GM19240 (cell line): ENCODE results near the gene NRARP.

Experiments
- DNase-seq: peaks from one replicate; pipeline ENCODE4 v3.0.0; 2011; ENCODE audit warnings: low spot score; ENCODE audit not compliant: insufficient read length

The NRARP gene

GRCh38 chr9:137277329-137278041, 24.6 kb downstream of the NRARP start, which contains the start of gene TOR4A:
TOR4A (plus strand) TSS chr9:137277726; CDS start chr9:137278690, 964 bp downstream.
- peak; percentile 94 for DNase-seq

DNA sequence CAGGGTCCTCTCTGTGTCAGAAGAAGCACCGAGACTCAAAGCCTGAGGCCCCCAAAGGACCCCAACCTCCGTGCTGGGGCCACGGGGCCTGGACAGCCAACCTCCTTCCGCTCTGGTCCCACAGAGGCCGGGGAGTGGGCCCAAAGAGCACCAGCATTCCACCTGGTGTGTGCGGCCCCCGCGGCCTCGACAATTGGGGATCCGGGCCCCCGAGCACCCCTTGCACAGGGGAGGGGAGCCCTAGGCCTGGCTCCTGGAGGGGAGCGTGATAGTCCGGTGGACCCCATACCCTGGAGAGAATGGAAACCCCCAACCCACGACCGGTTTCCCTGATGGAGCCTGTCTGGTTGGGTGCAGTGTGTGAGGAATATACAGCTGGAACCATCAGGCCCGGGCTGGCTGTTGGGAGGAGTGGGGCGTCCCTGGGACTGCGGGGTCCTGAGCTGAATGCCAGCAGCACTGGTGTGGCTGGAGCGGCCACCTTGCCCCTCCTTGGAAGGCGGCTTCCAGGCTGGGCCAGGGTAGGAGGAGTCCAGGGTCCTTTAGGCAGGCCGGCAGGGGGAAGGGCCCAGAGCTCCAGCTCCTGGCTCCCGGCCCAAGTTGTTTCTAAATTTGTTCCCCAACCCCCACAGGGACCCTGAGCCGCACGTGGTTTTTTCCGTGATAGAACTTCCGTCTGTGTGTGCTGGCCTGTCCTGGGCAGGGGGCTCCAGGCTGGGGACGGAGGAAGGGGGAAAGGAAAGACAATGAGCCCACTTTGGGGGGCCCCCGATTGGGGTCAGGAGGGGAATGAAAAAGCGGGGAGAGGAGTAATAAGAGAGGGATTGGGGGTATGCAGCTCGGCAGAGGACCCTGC, 25.4 kb downstream of the NRARP start:
- no peak for DNase-seq

DNA sequence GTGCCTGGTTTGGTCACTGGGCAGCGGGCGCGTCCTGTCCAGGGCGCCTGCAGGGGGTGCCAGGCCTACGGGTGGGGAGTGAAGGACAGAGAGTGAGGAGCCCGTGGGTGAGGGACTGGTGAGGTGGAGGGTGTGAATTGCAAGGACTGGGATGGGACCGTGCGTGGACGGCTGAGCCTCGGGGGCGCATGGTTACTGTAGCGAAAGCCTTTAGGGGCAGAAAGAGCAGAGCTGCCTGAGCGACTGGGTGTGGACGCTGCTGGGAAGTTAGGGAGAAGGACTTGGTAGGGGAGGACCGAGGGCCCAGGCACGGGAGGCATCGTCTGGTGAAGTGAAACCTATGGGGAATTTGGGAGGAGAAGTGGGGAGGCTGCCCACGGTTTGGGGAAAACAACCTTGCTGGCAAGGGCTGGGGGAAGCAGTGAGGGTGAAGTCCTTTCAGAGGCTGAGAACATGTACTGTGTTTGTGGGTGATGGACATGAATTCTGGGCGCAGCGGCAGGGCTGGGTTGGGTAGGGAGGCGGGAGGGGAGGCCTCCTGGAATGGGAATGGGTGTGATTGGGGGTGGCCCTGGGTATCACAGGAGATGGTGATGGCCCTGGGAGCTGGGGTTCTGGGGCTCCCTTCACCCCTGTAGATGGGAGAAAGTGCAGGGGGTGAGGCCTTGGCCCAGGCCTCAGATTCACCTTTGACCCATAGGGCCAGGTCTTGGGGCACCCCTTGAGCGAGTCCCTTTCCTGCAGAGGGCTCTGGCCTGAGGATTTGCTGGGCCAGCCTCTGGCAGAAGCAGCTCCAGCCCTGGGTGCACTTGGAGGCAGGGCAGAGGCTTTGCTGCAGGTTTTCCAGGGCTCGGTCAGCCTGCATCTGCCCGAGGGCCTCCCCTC, 26.2 kb downstream of the NRARP start:
- no peak for DNase-seq

- DNase-seq = no peak
Observed at GRCh38 chr9:137275203-137275587, 26.9 kb downstream of the NRARP start.

- DNase-seq = no peak
Observed at GRCh38 chr9:137273611-137274320, 28.3 kb downstream of the NRARP start.

- no peak for DNase-seq
Observed at GRCh38 chr9:137273095-137273490, 29.0 kb downstream of the NRARP start.

- DNase-seq = no peak
Observed at GRCh38 chr9:137272241-137273094, 29.6 kb downstream of the NRARP start.

DNA sequence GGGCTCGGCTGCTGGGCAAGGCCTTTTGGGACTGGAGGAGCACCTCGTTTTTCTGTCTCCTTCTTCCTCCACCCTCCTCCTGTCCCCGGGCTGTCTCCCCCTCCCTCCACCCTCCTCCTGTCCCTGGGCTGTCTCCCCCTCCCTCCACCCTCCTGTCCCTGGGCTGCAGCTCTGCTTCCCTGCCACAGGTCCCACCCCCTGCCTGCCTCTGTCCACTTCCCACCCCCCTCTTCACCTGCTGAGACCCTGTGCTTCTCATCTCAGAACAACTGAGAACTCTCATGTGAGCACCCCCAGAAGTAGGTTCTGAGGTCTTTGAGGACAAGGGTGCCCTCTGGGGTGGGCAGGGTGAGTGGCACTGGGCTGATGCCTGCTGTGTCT, 30.4 kb downstream of the NRARP start:
- no peak for DNase-seq

DNA sequence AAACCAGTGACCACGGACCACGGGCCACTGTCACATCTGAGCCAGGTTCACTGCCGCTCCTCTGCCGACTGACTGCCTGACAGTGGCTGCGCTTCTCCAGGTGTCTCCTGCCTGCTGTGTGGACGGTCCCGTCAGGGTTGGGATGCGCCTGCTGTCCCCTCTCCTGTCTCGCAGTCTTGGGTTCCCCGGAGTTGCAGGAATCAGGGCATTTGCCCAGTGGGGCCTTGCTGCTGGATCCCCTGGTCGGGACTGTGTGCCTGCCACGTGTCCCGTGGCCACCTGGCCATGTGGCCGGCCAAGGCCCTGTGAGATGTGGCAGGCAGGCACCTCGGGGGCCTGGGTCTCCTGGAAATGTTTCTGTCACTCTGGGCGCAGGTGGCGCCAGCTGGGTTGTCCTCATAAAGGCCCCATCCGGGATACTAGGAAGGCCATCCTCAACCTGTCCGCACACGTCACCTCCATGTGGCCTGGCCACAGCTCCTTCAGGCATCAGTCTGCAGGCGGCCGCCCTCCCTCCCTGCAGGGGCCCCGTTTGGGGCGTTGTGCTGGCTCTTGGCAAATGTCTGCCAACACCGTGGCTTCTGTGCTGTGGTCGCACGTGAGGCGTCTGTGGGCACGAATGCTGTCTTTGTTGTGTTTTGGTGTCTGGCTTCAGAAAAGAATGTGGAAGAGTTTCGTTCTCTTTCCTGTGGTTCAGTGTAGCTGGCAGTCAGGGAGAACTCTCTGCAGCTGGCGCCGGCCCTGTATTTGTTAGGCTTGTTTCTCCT, 31.0 kb downstream of the NRARP start:
- no peak for DNase-seq

DNA sequence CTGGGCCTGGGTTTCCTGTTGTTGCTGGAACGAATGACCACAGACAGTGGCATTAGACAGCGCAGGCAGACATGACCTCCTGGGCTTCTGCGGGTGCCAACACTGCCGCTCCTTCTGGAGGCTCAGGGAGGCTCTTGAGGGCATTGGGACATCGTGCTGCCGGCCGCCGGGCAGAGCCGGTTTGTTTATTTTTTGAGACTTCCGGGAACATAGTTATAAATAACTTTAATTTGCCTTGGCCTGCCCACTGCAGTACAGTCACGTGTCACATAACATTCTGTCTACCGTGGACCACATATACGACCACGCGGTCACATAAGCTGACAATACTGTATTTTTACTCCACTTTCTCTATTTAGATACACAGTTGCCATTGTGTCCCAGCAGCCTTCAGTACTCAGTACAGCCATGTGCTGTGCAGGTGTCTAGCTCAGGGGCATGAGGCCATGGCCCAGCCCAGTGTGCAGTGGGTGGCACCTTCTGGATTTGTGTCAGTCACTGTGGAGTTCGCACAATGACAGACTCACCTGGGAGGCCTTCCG, 32.8 kb downstream of the NRARP start:
- DNase-seq = no peak

DNA sequence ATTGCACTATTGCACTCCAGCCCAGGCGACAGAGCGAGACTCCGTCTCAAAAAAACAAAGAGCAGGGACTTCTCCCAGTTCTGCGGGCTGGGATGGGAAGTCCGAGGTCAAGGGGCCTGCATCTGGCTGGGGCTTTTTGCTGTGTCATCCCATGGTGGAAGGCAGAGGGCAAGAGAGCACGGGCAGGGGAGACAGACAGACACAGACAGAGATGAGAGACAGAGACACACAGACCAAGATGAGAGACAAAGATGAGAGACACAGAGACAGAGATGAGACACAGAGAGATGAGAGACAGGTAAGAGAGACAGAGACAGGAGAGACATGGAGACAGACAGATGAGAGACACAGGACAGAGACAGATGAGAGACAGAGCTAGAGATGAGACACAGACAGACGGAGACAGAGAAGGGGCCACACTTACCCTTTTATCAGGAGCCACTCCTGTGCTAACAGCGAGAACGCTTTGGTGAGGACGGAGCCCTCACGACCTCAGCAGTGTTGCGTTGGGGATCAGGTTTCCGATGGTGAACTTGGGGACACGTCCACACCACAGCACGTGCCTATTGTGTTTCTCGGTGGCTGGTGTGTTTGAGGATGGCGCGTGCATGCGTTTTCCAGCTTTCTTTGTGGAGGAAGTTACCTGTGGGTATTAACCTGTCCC, 33.4 kb downstream of the NRARP start:
- DNase-seq = no peak

- DNase-seq = no peak
Observed at GRCh38 chr9:137267933-137268355, 34.1 kb downstream of the NRARP start.

GRCh38 chr9:137266585-137267453, 35.3 kb downstream of the NRARP start:
- DNase-seq = no peak

DNA sequence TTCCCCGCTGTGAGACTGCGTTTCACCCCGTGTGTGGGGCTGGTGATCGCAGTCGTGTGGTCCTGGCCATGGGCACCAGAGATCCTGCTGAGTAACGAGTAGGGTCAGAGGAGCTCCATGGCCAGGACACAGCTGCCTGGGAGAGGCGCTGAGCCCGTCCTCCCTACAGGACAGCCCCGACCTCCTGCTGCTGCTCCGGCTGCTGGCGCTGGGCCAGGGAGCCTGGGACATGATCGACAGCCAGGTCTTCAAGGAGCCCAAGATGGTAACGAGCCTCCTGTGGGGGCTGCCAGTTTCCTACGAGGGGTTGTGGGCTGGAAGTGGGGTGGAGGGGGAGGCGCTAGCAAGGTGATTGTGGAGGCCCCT, 35.9 kb downstream of the NRARP start:
- no peak for DNase-seq

DNA sequence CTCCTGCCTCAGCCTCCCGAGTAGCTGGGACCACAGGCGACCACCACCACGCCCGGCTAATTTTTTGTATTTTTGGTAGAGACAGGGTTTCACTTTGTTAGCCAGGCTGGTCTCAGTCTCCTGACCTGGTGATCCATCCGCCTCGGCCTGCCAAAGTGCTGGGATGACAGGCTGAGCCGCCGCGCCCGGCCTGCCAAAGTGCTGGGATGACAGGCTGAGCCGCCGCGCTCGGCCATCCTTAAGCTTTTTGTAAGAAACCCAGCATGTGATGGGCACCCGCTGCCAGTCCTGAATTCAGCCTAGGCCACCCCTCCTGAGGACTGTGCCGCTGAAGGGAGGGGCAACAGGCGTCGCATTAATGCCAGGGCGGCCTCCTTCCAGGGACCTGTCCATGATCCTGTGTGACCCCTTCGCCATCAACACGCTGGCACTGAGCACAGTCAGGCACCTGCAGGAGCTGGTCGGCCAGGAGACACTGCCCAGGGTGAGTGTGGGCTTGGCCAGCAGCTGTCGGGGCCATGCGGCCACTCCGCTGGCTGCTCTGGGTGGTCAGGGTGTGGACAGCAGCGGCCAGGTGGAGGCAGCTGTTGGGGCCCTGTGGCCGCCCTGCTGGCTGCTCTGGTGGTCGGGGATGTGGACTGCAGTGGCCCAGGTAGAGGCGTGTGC, 36.4 kb downstream of the NRARP start:
- no peak for DNase-seq

DNA sequence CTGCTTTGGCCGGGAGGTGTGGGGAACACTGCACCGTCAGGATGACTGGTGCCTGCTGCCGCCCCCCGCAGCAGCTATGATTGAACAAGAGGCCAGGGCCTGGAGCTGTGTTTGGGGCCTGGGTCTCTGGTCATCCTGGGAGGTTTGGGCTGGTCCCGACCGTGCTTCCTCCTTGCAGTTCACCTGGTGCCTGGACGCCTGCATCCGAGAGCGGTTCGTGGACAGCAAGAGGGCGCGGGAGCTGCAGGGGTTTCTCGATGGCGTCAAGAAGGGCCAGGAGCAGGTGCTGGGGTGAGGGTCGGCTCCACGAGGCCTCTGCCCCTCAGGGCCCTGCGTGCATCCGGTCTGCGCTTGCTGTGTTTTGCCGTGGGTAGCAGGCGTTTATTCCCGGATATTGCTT, 38.0 kb downstream of the NRARP start:
- no peak for DNase-seq

DNA sequence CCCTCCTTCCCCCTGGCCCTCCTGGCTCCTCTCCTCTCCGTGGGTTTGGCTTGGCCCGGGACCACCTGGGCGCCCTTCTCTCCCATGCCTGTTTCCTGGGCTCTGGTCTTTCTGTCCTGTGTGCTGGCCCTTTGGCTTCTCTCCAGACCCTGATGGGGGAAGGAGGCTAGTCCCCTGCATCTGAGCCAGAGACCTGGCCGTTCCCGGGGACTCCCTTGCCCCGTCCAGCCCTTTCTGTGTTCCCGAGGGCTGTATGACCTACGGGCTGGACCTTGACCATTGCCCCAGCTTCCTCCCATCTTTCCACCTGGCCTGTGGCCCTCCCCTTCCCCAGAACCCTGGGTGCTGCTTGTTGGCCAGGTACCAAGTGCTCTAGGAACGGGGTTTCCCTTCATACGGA, 38.6 kb downstream of the NRARP start:
- DNase-seq = no peak
